ENCODE results near the gene HEATR9. TPM values are rescaled to one million over a fixed set of nuclear protein-coding genes. Genes with fewer than 3 reads are reported as not detected.

Gene HEATR9
- total and polyA plus RNA-seq, 2 donors (not counting 3 experiments of a cell fraction or from before 2014, with no cell fraction given), result not detected

GRCh38 chr17:35842239-35842638, 26.5 kb downstream of the HEATR9 start:
- CTCF ChIA-PET, result interaction anchor here (1.1 to 1.3 kb wide), 3 partner anchors 9 to 78 kb away, joined by 3 to 5 read pairs (median 3); no protein-coding TSS in a partner anchor
- dilution Hi-C loops (cut with MboI; ENCODE audit: extremely low pct_ligation_motif_present, low sequenced_read_pairs), result no loop called here
- H2AFZ ChIP-seq (ENCODE audit: low read depth, low read length), result no peak overlapping the region

More at GRCh38 chr17:35842239-35842638, 26.5 kb downstream of the HEATR9 start:
- H3K4me1 ChIP-seq (ENCODE audit: control insufficient read depth, extremely low read depth, insufficient read depth, low read length), result no peaks in the 10 kb centered on the region
- no peak overlapping the region for H3K4me2 ChIP-seq (ENCODE audit: insufficient read depth, low read length)
- intact Hi-C loops (cut with micrococcal nuclease), result loop anchor here (10.0 kb wide), 2 partner anchors 103 to 233 kb away; partner anchors contain the start of gene LYZL6
- H3K9ac ChIP-seq (replicated peaks; ENCODE audit: extremely low read depth, insufficient read depth, low read length), result no peak overlapping the region
- BruUV-seq (replicated peaks), result no TSS peak
- no peaks in the 10 kb centered on the region for H3K27me3 ChIP-seq (ENCODE audit: control insufficient read depth in 2 of 2, insufficient read depth in 2 of 2, low read length in 2 of 2)
- TF ChIP-seq POLR2A (IDR thresholded peaks at IDR 0.05; ENCODE audit: low read depth, low read length) (no peak), MAX (IDR thresholded peaks at IDR 0.05; ENCODE audit: insufficient read depth, insufficient read length) (no peak), GATA2 (IDR thresholded peaks at IDR 0.05; ENCODE audit: insufficient read depth, insufficient read length, low read depth, low read length) (no peak), JUN (IDR thresholded peaks at IDR 0.05; ENCODE audit: borderline replicate concordance, insufficient read depth, insufficient read length, low read depth) (no peak), CTCF (IDR thresholded peaks at IDR 0.05; ENCODE audit: extremely low read depth in 1 of 2, insufficient read depth in 1 of 2, low read depth in 1 of 2, low read length in 2 of 2) (no peak), FOS (IDR thresholded peaks at IDR 0.05; ENCODE audit: borderline replicate concordance, insufficient read depth, low read length) (no peak), POLR2AphosphoS5 (IDR thresholded peaks at IDR 0.05; ENCODE audit: insufficient read depth, low read depth, low read length) (no peak), MYC (IDR thresholded peaks at IDR 0.05; ENCODE audit: low read depth, low read length) (no peak), EZH2 (IDR thresholded peaks at IDR 0.05; ENCODE audit: borderline replicate concordance, low read depth, low read length, severe bottlenecking) (no peak)
- FAIRE-seq, result no peak
- H3K27ac ChIP-seq (ENCODE audit: insufficient read depth, low read depth, low read length), result no peak overlapping the region
- peaks cover 34 to 42% of the 10 kb centered on the region in 2 experiments for H3K36me3 ChIP-seq (ENCODE audit: control insufficient read depth in 2 of 2, extremely low read depth in 1 of 2, insufficient read depth in 2 of 2, low read length in 2 of 2)
- no peak for DNase-seq (ENCODE audit: low read depth, low spot score)
- H3K9me1 ChIP-seq (replicated peaks; ENCODE audit: control insufficient read depth, extremely low read depth, insufficient read depth, low read length), result no peaks in the 10 kb centered on the region
- H3K4me3 ChIP-seq (replicated peaks in 1 of 3; ENCODE audit: insufficient read depth in 1 of 3, low read depth in 1 of 3, low read length in 3 of 3), result no peak overlapping the region
- H3K79me2 ChIP-seq (ENCODE audit: control insufficient read depth, insufficient read depth, low read length), result peaks cover 5% of the 10 kb centered on the region
- H4K20me1 ChIP-seq (replicated peaks; ENCODE audit: control insufficient read depth, extremely low read depth, insufficient read depth, low read length), result no peaks in the 10 kb centered on the region
- no peaks in the 10 kb centered on the region for H3K9me3 ChIP-seq (replicated peaks; ENCODE audit: control insufficient read depth, insufficient read depth, low read length)
- POLR2A ChIA-PET, result interaction anchor here (0.7 kb wide), 1 partner anchor 9 kb away, joined by 5 read pairs; no protein-coding TSS in a partner anchor

Data from endothelial cell of umbilical vein (primary cell).